ENCODE results near the gene MCL1. TPM values are rescaled to one million over a fixed set of nuclear protein-coding genes. Genes with fewer than 3 reads are reported as not detected.

The MCL1 gene
- total and polyA plus RNA-seq, 2 experiments from 2014 or later: 55.3 to 244 TPM

- peaks cover 39% of the 10 kb centered on the region for H3F3A ChIP-seq (replicated peaks; ENCODE audit: low read depth)
- Mint-ChIP-seq H3K27ac (peak overlapping the region; percentile 97), H3K4me1 (peaks cover 66% of the 10 kb centered on the region), H3K9me3 (no peaks in the 10 kb centered on the region), H3K4me3 (peak overlapping the region; percentile 61), H3K36me3 (ENCODE audit: low read depth) (peaks cover 42% of the 10 kb centered on the region), H3K27me3 (ENCODE audit: insufficient read depth, low read depth, poor library complexity) (peaks cover 59% of the 10 kb centered on the region)
- H3K4me3 ChIP-seq: peak overlapping the region; percentile 31
- H2AFZ ChIP-seq: no peak overlapping the region
- peaks cover 58% of the 10 kb centered on the region for H3K79me2 ChIP-seq (replicated peaks; ENCODE audit: insufficient read depth)
- H3K27me3 ChIP-seq (ENCODE audit: insufficient read depth): no peaks in the 10 kb centered on the region
- H4K20me1 ChIP-seq (replicated peaks; ENCODE audit: insufficient read depth): peaks cover 6% of the 10 kb centered on the region; the same call in 1 of the 2 replicates
- peak overlapping the region; percentile 100 for H3K27ac ChIP-seq (ENCODE audit: low read depth)
- H3K36me3 ChIP-seq (ENCODE audit: insufficient read depth): peaks cover 8% of the 10 kb centered on the region
- peaks cover 36% of the 10 kb centered on the region for H3K4me1 ChIP-seq (ENCODE audit: insufficient read depth)
- peak overlapping the region; percentile 58 for H3K4me2 ChIP-seq
- H3K9me2 ChIP-seq (ENCODE audit: insufficient read depth): no peaks in the 10 kb centered on the region
- DNase-seq (ENCODE audit: low spot score) (no peak), ATAC-seq (peak; percentile 1; the same call in 2 of the 3 replicates)
- no peak for TF ChIP-seq CTCF (conservative IDR thresholded peaks at IDR 0.05; ENCODE audit: low read depth in 2 of 2)
- no peak for TF ChIP-seq ZNF331 (CRISPR knock-in tag; IDR thresholded peaks at IDR 0.05; ENCODE audit: low read depth)
- no peak for TF ChIP-seq EZH2phosphoT487 (IDR thresholded peaks at IDR 0.05; ENCODE audit: unreplicated experiment)
- TF ChIP-seq NANOG (IDR thresholded peaks at IDR 0.05; ENCODE audit: borderline replicate concordance): no peak
- TF ChIP-seq POLR2AphosphoS5 (IDR thresholded peaks at IDR 0.05; ENCODE audit: low read depth): no peak
- no peak for TF ChIP-seq CREB1 (CRISPR knock-in tag; IDR thresholded peaks at IDR 0.05; ENCODE audit: low read depth)
- TF ChIP-seq EZH2 (IDR thresholded peaks at IDR 0.05; ENCODE audit: low read depth, unreplicated experiment): no peak
- no peak for TF ChIP-seq JUNB (IDR thresholded peaks at IDR 0.05; ENCODE audit: unreplicated experiment)
- no peak for TF ChIP-seq ZNF462 (CRISPR knock-in tag; IDR thresholded peaks at IDR 0.05)
- TF ChIP-seq REST (IDR thresholded peaks at IDR 0.05; ENCODE audit: unreplicated experiment): no peak
- no peak for TF ChIP-seq ZNF114 (CRISPR knock-in tag; IDR thresholded peaks at IDR 0.05)
These were observed 10.8 kb downstream of the MCL1 start for GRCh38 chr1:150568594-150568966.

Data from GM23338 (cell line).